GM12873 (cell line): ENCODE results near the gene HMGB1.

Source experiments
- TF ChIP-seq, protein P1 (sequence below): IDR thresholded peaks from 2 replicates; pipeline ENCODE4 v1.5.1; 2012; ENCODE audit warnings: low read depth, mild to moderate bottlenecking, moderate library complexity, low read length, control low read depth; ENCODE audit not compliant: insufficient read depth; ENCODE audit errors: missing control alignments

HMGB1 gene

DNA sequence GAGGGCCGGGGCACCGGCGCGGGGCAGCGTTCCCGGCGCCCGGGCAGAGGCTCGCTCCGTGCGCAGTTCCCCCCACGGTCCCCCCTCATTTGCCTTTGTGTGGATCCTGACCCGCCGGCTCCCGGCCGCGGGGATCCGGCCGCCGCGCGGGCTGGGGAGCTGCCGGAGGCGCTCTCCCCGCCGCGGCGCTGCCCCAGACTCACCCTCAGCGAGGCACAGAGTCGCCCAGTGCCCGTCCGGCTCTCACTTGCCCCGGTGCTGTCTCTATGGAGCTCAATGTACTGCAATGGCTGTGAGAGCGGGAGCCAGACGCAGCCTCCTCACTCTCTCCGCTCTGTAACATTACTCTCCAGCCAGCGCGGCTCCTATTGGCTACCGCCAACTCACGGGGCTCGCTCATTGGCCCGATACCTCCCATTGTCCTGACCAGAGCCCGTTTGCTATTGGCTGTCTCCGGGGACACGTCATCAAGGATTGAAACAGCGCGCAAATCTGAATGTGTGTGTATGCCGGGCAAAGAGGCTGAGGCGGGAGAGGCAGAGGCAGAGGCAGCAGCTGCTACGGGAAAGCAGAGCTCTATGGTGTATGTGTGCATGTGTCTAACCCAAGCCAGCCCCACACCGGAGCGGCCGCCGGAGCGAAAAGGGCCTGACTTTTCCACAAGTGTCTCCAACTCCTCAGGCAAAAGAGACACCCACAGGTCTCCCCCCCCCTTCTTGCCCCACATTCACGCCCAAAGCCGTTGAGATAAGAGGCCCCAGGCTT is at the start of gene HMGB1:
TSS of gene HMGB1 (minus strand) at position 344 of the 765 bp plus-strand sequence. CDS start 2,256 bp downstream, outside the sequence.
- TF ChIP-seq, protein P1, sequence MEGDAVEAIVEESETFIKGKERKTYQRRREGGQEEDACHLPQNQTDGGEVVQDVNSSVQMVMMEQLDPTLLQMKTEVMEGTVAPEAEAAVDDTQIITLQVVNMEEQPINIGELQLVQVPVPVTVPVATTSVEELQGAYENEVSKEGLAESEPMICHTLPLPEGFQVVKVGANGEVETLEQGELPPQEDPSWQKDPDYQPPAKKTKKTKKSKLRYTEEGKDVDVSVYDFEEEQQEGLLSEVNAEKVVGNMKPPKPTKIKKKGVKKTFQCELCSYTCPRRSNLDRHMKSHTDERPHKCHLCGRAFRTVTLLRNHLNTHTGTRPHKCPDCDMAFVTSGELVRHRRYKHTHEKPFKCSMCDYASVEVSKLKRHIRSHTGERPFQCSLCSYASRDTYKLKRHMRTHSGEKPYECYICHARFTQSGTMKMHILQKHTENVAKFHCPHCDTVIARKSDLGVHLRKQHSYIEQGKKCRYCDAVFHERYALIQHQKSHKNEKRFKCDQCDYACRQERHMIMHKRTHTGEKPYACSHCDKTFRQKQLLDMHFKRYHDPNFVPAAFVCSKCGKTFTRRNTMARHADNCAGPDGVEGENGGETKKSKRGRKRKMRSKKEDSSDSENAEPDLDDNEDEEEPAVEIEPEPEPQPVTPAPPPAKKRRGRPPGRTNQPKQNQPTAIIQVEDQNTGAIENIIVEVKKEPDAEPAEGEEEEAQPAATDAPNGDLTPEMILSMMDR, result no peak

GRCh38 chr13:30510811-30511371 is 45.2 kb upstream of the HMGB1 start:
- TF ChIP-seq, protein P1, result no peak

DNA sequence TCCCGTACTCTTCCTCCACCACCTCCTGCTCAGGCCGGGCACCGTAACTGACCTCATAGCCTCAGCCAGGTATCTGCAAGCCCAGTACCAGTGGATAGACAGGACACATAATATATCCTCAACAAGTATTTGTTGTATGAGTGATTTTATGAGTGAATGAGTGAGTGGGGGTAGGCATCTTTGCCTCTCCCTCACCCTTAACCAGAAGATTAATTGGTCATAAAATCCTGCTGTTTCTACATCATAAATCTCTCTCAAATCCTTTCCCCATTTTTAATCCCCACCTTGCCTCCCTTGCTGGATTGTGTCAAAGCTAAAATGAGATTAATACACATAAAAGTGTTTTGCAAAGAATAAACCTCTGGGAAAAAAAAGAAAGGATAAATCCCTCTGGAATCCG is 44.4 kb upstream of the HMGB1 start:
- TF ChIP-seq, protein P1, result no peak

DNA sequence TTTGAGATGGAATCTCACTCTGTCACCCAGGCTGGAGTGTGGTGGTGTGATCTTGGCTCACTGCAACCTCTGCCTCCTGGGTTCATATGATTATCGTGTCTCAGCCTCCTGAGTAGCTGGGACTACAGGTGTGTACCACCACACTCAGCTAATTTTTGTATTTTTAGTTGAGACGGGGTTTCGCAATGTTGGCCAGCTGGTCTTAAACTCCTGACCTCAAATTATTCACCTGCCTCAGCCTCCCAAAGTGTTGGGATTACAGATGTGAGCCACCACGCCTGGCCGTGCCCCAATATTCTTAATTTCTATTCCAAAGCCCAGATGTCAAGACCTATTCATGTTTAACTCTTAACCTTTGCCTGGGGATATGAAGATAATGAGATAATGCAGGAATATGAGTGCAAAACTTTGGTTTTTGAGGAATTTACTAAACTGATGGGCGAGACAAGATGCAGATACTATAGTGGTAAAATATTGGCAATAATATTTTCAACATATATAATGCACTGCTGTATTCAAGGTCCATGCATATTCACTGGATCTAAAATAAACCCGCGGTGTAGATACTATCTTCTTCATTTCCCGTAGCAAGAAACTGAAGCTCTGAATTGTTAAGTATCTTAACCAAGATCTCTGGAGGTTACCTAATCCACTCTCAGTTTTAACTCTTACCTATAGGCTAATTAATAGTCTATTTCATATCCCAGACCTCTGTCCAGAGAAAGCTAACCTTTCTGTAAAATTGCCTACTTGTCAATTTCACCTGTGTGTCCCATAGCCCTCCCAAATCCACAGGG is 43.7 kb upstream of the HMGB1 start:
- TF ChIP-seq, protein P1, result no peak

DNA sequence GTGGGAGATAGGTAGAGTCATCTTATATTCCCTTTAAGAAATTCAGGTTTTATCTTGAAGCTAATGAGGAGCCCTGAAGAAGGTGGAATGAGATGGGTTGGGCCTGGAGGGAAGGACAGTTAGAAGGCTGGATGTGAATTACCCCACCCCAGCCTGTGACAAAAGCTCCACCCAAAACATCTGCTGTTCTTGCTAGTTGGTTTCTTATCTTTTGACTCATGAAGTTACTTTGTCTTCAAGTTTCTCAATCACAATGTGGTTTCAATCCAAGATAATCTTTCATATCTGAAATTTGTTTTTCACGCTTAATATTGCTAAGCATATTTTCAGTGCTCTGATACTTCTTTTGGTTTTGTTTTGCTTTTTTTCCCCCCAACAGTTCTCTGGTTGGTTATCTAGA is 38.3 kb upstream of the HMGB1 start:
- TF ChIP-seq, protein P1, result no peak

GRCh38 chr13:30502237-30502636 is 36.5 kb upstream of the HMGB1 start:
- TF ChIP-seq, protein P1, result no peak

DNA sequence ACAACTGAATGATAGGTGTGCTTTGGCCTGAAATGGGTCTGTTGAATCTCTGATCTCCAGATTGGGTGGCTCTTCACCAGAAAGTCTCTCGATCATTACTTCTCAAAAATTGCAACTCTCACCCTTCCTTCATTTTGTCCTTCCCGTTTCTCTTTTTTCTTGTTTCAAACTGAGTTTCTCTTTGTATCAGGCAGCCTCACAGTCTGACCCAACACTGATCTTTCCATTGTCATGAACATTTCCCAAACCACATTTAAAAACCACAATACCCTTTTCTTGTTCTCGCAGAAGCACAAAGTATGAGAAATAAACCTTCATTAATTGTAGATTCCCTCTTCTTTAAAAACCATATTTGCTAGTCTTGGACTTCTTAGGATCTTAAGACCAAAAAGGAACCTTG is 33.6 kb upstream of the HMGB1 start:
- TF ChIP-seq, protein P1, result no peak
